ENCODE measurements around the gene TRABD2B. TPM values are rescaled to one million over a fixed set of nuclear protein-coding genes. Genes with fewer than 3 reads are reported as not detected.

The TRABD2B gene
- total RNA-seq, 1 experiment from 2014 or later: not detected

GRCh38 chr1:47779613-47780012, 217.6 kb downstream of the TRABD2B start:
- DNase-seq (ENCODE audit: low read depth): no peak

GRCh38 chr1:47778280-47778679, 218.9 kb downstream of the TRABD2B start:
- DNase-seq (ENCODE audit: low read depth): no peak

- DNase-seq (ENCODE audit: low read depth): no peak
Measured at GRCh38 chr1:47777322-47777721, 219.9 kb downstream of the TRABD2B start.

DNA sequence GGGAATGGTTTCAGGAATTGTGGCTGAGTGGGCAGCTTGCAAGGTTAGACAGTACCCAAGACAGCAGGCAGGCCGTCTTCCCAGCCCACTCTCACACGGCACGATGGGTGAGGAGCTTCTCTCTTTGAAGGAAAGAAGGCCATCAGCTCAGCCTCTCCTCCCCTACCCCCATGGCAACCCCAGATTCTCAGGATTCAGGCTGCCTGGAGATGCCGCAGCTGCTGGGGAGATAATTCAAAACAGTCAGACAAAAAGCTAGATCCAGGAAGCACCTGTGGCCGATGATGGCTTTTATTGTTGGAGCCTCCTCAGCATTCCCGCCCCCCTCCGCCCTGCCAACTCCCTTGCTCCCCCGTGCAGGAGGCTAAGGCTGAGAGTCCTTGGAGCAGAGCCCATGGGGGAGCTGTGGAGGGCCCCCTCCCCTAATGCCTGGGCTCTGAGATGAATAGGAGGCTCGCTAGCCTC, 220.5 kb downstream of the TRABD2B start:
- no peak for DNase-seq (ENCODE audit: low read depth)

DNA sequence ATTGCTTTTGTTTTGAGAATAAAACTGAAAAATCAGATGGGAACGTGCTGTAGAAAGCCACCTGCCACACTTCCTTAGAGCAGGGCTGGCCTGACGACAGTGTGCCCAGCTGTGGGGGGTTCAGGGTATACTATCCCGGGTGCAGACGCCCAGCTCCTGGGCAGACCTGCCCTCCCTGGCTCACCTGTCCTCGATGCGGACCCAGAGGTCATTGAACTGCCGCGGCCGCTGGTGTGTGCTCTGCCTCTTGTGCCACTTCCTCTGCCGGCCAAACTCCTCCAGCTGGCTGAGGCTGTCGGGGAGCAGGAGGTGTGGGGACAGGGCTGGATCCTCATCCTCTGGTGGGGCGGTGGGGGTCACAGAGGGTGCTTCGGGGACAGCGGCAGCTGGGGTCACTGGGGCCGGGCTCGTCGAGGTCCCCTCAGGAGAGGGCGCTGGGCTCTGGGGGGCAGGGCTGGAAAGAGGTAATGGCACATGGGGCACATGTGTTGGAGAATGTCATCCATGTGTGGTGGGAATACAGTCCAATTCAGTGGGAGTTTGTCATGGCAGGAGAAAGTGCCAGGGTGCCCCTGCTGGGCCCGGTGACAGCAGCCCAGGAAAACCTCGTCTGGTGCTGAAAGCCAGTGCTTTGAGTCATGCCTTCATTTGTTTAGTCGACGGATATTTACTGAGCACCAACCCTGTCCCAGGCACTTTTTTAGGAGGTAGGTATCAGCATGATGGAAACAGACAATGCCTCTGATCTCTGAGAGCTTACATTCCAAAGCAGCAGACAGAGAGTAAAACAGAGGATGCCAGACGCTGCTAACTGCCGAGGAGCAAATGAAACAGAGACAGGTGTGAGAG, 222.0 kb downstream of the TRABD2B start:
- DNase-seq (ENCODE audit: low read depth): no peak

- DNase-seq (ENCODE audit: low read depth): no peak
Measured at GRCh38 chr1:47772960-47773682, 224.1 kb downstream of the TRABD2B start.

DNA sequence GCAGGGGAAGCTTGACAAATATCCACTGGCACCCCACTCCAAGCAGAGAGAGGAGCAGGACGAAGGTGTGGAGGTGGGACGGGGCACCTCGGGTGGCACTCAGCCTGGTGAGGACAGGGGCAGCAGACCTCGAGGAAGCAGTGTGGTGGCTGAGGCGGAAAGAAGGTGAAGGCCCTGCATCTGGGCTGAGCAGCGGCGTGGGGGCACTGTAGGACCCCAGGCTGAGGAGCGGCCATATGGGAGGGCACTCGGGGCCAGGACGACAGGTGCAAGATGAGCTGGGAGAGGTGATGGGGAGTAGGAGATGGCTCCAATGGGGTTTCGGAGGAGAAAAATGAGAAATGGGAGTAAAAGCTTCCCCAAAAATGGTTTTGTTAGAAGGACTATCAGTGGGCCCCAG, 224.9 kb downstream of the TRABD2B start:
- DNase-seq (ENCODE audit: low read depth): no peak

DNA sequence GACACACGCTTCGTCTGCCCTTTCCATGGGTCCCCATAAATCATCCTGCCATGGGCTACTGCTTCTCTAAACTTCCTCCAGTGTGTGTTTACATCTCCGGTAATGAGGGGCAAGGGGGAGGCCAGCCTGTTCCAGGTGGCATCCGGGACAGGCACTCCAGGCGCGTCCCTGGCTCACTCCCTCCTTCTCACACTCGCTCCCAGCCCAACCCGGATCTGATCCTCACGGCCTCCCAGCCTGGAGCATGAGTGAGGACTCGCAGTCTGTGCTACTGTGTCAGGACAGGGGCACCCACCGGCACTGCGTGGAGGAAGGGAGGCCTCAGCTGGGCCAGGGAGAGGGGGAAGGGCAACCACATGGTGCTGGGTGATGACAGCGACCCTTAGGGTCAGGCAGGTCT, 225.4 kb downstream of the TRABD2B start:
- no peak for DNase-seq (ENCODE audit: low read depth)

GRCh38 chr1:47769983-47770382, 227.2 kb downstream of the TRABD2B start:
- no peak for DNase-seq (ENCODE audit: low read depth)

DNA sequence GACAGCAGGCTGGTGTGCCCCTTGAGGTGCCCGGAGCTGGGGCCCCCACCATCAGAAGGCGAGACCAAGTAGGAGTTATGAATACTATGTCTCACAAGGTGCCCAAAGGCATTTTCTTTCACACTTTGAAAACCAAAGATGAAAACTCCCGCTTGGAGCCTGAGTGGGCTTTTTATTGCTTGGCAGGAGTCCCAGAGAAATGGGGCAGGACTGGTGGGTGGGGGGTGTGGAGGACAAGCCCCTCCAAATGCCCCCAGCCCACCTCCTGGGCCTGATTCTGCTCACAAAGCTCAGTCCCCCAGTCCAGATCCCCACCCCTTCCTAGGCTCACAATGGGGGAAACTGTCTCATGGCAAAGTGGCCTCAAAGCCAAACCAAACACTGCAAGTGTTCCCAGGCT, 227.9 kb downstream of the TRABD2B start:
- DNase-seq (ENCODE audit: low read depth): no peak

GRCh38 chr1:47767741-47768100, 229.5 kb downstream of the TRABD2B start:
- DNase-seq (ENCODE audit: low read depth): no peak

DNA sequence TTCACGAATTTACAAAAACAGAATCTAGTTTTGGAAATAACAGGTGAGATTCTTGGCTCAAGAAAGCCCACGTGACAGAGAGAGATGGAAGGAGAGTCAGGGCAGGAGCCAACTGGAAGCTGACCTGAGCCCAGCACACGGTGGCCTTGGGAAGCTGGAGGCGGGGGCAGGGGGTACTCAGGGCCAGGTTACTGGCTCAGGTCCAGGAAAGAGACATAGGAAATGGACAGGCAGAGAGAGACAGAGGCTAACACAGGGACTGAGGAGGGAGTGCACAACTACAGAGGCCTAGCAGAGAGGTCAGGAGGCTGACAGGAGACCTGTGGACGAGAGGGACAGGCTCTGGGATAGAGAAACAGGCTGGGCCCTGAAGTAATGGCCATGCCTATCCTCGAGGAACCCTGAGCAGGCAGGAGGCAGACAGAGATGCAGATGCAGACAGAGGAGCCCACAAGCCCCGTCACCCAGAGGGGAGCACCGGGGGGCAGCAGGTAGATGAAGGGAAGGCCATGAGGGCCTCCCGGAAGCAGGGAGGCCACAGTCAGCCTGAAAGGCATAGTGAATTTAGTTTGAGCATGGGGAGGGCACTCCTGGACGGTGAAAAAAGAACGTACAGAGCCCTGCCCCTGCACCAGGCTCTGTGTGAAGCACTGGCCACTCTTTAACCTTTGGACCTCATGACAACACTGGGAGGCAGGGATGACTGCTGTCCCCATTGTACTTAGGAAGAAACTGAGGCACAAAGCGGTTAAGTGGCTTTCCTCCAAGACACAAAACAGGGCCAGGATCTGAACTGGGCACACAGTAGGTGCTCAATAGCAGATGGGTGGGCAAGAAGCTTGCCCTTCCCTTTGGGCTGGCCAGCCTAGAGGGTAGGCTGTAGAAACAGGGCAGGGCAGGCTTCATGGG, 230.1 kb downstream of the TRABD2B start:
- DNase-seq (ENCODE audit: low read depth): no peak

GRCh38 chr1:47765742-47766485, 231.3 kb downstream of the TRABD2B start:
- DNase-seq (ENCODE audit: low read depth): no peak

DNA sequence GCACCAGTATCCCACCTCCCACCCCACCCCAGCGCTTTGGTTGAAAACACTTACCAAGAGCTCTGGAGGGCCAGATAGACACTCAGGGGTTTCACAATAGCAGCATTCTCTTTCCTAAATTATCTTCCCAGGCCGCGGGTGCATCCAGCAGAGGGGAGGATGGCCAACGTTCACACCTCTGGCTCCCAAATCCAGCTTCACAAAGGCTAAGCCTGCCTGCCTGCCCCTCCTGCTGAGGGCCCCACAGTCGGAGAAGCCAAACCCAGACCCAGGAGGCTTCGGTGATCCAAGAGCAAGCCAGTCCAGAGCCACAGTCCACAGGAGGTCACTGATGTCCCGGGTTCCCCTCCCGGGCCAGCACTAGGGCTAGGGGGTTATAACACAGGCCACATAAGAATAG, 231.9 kb downstream of the TRABD2B start:
- DNase-seq (ENCODE audit: low read depth): no peak

- DNase-seq (ENCODE audit: low read depth): no peak
Measured at GRCh38 chr1:47764461-47765046, 232.6 kb downstream of the TRABD2B start.

DNA sequence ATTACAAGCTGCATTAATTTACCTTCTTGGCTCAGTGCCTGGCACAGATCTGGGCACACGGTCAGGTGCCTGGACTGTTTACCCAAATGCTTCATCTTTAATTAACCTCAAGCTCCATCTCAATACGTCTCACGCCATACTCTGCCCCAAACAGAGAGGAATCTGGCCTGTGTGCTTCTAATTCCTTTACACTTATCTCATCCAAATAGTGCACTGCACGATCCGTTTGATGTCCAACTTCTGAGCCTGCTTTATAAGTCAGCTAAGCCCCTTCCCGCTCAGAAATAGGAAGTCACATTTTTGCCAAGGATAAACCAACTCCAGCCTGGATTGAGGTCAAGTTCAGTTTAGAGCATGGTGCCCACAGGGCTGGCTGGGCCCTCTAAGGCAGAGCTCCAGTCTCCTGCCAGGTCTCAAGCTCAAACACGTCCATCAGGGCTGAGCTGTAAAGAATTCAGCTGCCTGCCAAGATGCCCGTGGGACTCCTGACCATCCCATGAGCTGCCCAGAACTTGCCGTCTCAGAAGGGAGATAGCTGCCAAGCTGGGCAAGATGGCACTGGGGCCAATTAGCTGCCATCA, 233.5 kb downstream of the TRABD2B start:
- DNase-seq (ENCODE audit: low read depth): no peak

DNA sequence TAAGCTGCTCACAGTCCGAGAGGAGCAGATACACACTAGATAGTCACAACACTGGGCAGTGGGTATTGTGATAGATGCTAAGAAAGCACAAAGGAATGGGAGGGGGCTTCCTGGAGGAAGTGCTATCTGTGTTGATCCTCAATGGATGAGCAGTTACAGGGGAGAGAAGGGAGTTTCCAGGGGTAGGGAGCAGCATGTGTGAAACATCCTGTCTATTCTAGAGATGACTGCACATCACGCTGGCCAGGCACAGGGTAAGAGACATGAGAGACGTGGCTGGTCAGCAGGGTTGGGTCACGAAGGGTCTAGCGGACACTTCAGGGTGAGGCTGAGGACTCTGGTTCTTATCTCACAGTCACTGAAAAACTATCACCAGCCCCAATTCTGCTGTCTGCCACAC, 235.2 kb downstream of the TRABD2B start:
- DNase-seq (ENCODE audit: low read depth): no peak

GRCh38 chr1:47761201-47761930, 235.8 kb downstream of the TRABD2B start:
- DNase-seq (ENCODE audit: low read depth): no peak

GRCh38 chr1:47759936-47760629, 237.1 kb downstream of the TRABD2B start:
- DNase-seq (ENCODE audit: low read depth): no peak
